Right atrium auricular region (tissue), 2 donors: ENCODE data around the gene SLX4IP. TPM values are rescaled to one million over a fixed set of nuclear protein-coding genes. Genes with fewer than 3 reads are reported as not detected.

Experiments
- DNase-seq: peaks from one replicate; pipeline ENCODE4 v3.0.0-alpha.2; 2019; ENCODE audit warnings: low spot score
- H3K27ac ChIP-seq, 2 donors: fragments of 200-600 bp; sonication (generic); 1 replicate in 1 of 2; 2 replicates in 1 of 2; pipeline ENCODE4 v1.5.1; 2016 to 2019
- H3K27me3 ChIP-seq, 2 donors: fragments of 200-600 bp; sonication (generic); one replicate each; pipeline versions ENCODE4 v1.5.1 to v1.6.0; 2017 to 2019
- H3K36me3 ChIP-seq: fragments of 200-600 bp; sonication (generic); one replicate; pipeline ENCODE4 v1.5.1; 2016
- H3K4me1 ChIP-seq, 2 donors: fragments of 200-600 bp; sonication (generic); one replicate each; pipeline versions ENCODE4 v1.5.1 to v1.6.0; 2017 to 2019
- H3K4me3 ChIP-seq, 2 donors: fragments of 200-600 bp; sonication (generic); 1 replicate in 1 of 2; 2 replicates in 1 of 2; pipeline ENCODE4 v1.5.1; 2017 to 2019; ENCODE audit warnings: mild to moderate bottlenecking in 1 of 2, moderate library complexity in 1 of 2
- H3K9me3 ChIP-seq, 2 donors: fragments of 200-600 bp; sonication (generic); one replicate each; pipeline ENCODE4 v1.5.1; 2019
- CTCF ChIP-seq, 2 donors: fragments of 200-600 bp; sonication (generic); IDR thresholded peaks; one replicate each; pipeline ENCODE4 v1.5.1; 2019; ENCODE audit warnings: antibody characterized with exemption in 2 of 2
- total RNA-seq, 2 donors: library from RNA; depleted of rRNA; stranded (reverse); fragments of >200 nt; gene quantifications; one replicate each; pipeline ENCODE4 v1.1.0, GENCODE V29; 2016

Gene SLX4IP
- total RNA-seq, 2 donors from 2014 or later: 1.1 to 2.0 TPM

- no peak for DNase-seq
- no peaks in the 10 kb centered on the region for H3K9me3 ChIP-seq
- H3K36me3 ChIP-seq: peaks cover 92% of the 10 kb centered on the region
- H3K4me1 ChIP-seq: peaks cover 0 to 31% of the 10 kb centered on the region in 2 donors
- peak overlapping the region; percentile 12 to 21 for H3K27ac ChIP-seq
- no peak overlapping the region for H3K4me3 ChIP-seq
- H3K27me3 ChIP-seq: no peaks in the 10 kb centered on the region
- no peak for TF ChIP-seq CTCF (IDR thresholded peaks at IDR 0.05)
Measured at GRCh38 chr20:10642856-10643559, 207.9 kb downstream of the SLX4IP start.

- Histone ChIP-seq H3K4me1 (peaks cover 0 to 26% of the 10 kb centered on the region in 2 donors), H3K4me3 (no peak overlapping the region), H3K9me3 (no peaks in the 10 kb centered on the region), H3K36me3 (peaks cover 97% of the 10 kb centered on the region), H3K27me3 (no peaks in the 10 kb centered on the region), H3K27ac (no peak overlapping the region)
- no peak for DNase-seq
- no peak for TF ChIP-seq CTCF (IDR thresholded peaks at IDR 0.05)
Measured at GRCh38 chr20:10643560-10643873, 208.4 kb downstream of the SLX4IP start.

- no peak for DNase-seq
- H3K27me3 ChIP-seq: no peaks in the 10 kb centered on the region
- H3K27ac ChIP-seq: peak overlapping the region in 1 of 2 donors; percentile 37
- H3K36me3 ChIP-seq: peaks cover 100% of the 10 kb centered on the region
- H3K4me1 ChIP-seq: peaks cover 0 to 22% of the 10 kb centered on the region in 2 donors
- no peaks in the 10 kb centered on the region for H3K9me3 ChIP-seq
- H3K4me3 ChIP-seq: no peak overlapping the region
- TF ChIP-seq CTCF (IDR thresholded peaks at IDR 0.05): no peak
Measured at GRCh38 chr20:10644458-10645204, 209.5 kb downstream of the SLX4IP start.

- Histone ChIP-seq H3K4me1 (peaks cover 0 to 20% of the 10 kb centered on the region in 2 donors), H3K27ac (peak overlapping the region in 1 of 2 donors; percentile 37)
- TF ChIP-seq CTCF (IDR thresholded peaks at IDR 0.05): no peak
Measured at GRCh38 chr20:10645205-10645570, 210.1 kb downstream of the SLX4IP start.

GRCh38 chr20:10646006-10646405, 210.9 kb downstream of the SLX4IP start:
- DNase-seq: no peak
- H3K9me3 ChIP-seq: no peaks in the 10 kb centered on the region
- peaks cover 100% of the 10 kb centered on the region for H3K36me3 ChIP-seq
- peaks cover 0 to 18% of the 10 kb centered on the region in 2 donors for H3K4me1 ChIP-seq
- H3K4me3 ChIP-seq: no peak overlapping the region
- H3K27ac ChIP-seq: peak overlapping the region in 1 of 2 donors; percentile 3
- no peaks in the 10 kb centered on the region for H3K27me3 ChIP-seq
- no peak for TF ChIP-seq CTCF (IDR thresholded peaks at IDR 0.05)

More at GRCh38 chr20:10645205-10645570, 210.1 kb downstream of the SLX4IP start:
- Histone ChIP-seq H3K36me3 (peaks cover 100% of the 10 kb centered on the region), H3K4me3 (no peak overlapping the region), H3K9me3 (no peaks in the 10 kb centered on the region), H3K27me3 (no peaks in the 10 kb centered on the region)
- no peak for DNase-seq
